GM12892 (cell line): ENCODE measurements around the gene TNNT3.

Experiments used
- POLR2A ChIP-seq: IDR thresholded peaks from 2 replicates; pipeline ENCODE4 v1.6.1; 2011; ENCODE audit warnings: low read depth, low read length, control low read depth
- POLR2AphosphoS5 ChIP-seq: IDR thresholded peaks from 2 replicates; pipeline ENCODE4 v1.6.1; 2011; ENCODE audit warnings: low read depth, low read length, control low read depth

DNA sequence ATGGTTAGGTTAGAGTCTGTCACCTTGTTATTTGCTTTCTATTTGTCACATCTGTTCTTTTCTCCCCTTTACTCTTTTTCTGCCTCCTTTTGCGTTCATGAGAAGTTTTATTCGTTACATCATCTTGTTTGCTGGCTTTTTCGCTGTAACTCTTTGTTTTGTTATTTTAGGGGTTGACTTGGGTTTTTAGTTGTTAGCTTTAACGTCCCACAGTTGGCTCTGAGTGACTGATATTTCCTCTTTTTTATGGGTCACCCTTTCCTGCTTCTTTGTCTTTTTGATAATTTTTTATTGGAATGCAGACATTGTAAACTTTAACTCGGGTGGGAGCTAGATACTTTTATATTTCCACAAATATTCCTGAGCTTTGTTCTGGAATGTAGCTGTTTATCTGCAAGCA is 13.3 kb upstream of the TNNT3 start:
- TF ChIP-seq POLR2AphosphoS5 (no peak), POLR2A (no peak)
